Effector memory CD8-positive, alpha-beta T cell (primary cell): ENCODE measurements around the gene NKAIN1.

Source experiments
- ATAC-seq: fragments of 150-1000 bp; cut with Tn5 transposase; replicated peaks from 2 replicates; pipeline ENCODE4 v1.10.0; 2021; ENCODE audit warnings: mild to moderate bottlenecking, moderate library complexity
- DNase-seq, 3 experiments: peaks; one replicate each; pipeline ENCODE4 v3.0.0; 2021
- H3K27ac Mint-ChIP-seq, 2 donors: one replicate each; pipeline ENCODE4 v1.8.0; 2022; ENCODE audit warnings: mild to moderate bottlenecking in 2 of 2, mixed read lengths in 2 of 2, moderate library complexity in 2 of 2
- H3K27me3 Mint-ChIP-seq, 2 donors: one replicate each; pipeline ENCODE4 v1.8.0; 2022; ENCODE audit warnings: mixed read lengths in 2 of 2
- H3K36me3 Mint-ChIP-seq: one replicate; pipeline ENCODE4 v1.8.0; 2022; ENCODE audit warnings: mild to moderate bottlenecking, moderate library complexity, mixed read lengths; ENCODE audit not compliant: insufficient read depth
- H3K4me1 Mint-ChIP-seq, 2 donors: one replicate each; pipeline ENCODE4 v1.8.0; 2022; ENCODE audit warnings: low read depth in 2 of 2, mixed read lengths in 2 of 2
- H3K4me3 Mint-ChIP-seq, 2 donors: one replicate each; pipeline ENCODE4 v1.8.0; 2022; ENCODE audit warnings: mild to moderate bottlenecking in 2 of 2, mixed read lengths in 2 of 2, moderate library complexity in 2 of 2
- H3K9me3 Mint-ChIP-seq, 2 donors: one replicate each; pipeline ENCODE4 v1.8.0; 2022; ENCODE audit warnings: mixed read lengths in 2 of 2

NKAIN1 gene

GRCh38 chr1:31227891-31228568, 11.7 kb downstream of the NKAIN1 start:
- no peaks in the 10 kb centered on the region for H3K9me3 Mint-ChIP-seq
- H3K4me1 Mint-ChIP-seq, result no peaks in the 10 kb centered on the region
- peaks cover 2 to 26% of the 10 kb centered on the region in 2 donors for H3K27me3 Mint-ChIP-seq
- no peak overlapping the region for H3K4me3 Mint-ChIP-seq
- ATAC-seq (no peak), DNase-seq (no peak)
- H3K27ac Mint-ChIP-seq, result no peak overlapping the region
- H3K36me3 Mint-ChIP-seq, result peaks cover 2% of the 10 kb centered on the region

- DNase-seq (no peak), ATAC-seq (no peak)
- H3K27ac Mint-ChIP-seq, result no peak overlapping the region
- H3K9me3 Mint-ChIP-seq, result no peaks in the 10 kb centered on the region
- no peaks in the 10 kb centered on the region for H3K4me1 Mint-ChIP-seq
- H3K36me3 Mint-ChIP-seq, result no peaks in the 10 kb centered on the region
- H3K4me3 Mint-ChIP-seq, result no peak overlapping the region
- peaks cover 0 to 33% of the 10 kb centered on the region in 2 donors for H3K27me3 Mint-ChIP-seq
Observed at GRCh38 chr1:31224068-31224467, 15.6 kb downstream of the NKAIN1 start.

GRCh38 chr1:31222176-31222575, 17.5 kb downstream of the NKAIN1 start:
- H3K4me3 Mint-ChIP-seq, result no peak overlapping the region
- DNase-seq, result no peak
- ATAC-seq, result no peak
- H3K27me3 Mint-ChIP-seq, result peaks cover 0 to 51% of the 10 kb centered on the region in 2 donors
- H3K4me1 Mint-ChIP-seq, result no peaks in the 10 kb centered on the region
- no peak overlapping the region for H3K27ac Mint-ChIP-seq
- H3K9me3 Mint-ChIP-seq, result no peaks in the 10 kb centered on the region
- H3K36me3 Mint-ChIP-seq, result no peaks in the 10 kb centered on the region

- Mint-ChIP-seq H3K9me3 (no peaks in the 10 kb centered on the region), H3K4me1 (no peaks in the 10 kb centered on the region), H3K27me3 (peaks cover 0 to 49% of the 10 kb centered on the region in 2 donors), H3K36me3 (no peaks in the 10 kb centered on the region), H3K4me3 (no peak overlapping the region), H3K27ac (no peak overlapping the region)
- DNase-seq, result no peak
- no peak for ATAC-seq
Observed at GRCh38 chr1:31221072-31221471, 18.6 kb downstream of the NKAIN1 start.

GRCh38 chr1:31219489-31219888, 20.2 kb downstream of the NKAIN1 start:
- no peak for ATAC-seq
- Mint-ChIP-seq H3K4me3 (no peak overlapping the region), H3K36me3 (no peaks in the 10 kb centered on the region), H3K27me3 (peaks cover 2 to 57% of the 10 kb centered on the region in 2 donors), H3K9me3 (no peaks in the 10 kb centered on the region), H3K4me1 (no peaks in the 10 kb centered on the region), H3K27ac (no peak overlapping the region)
- DNase-seq, result no peak

- no peaks in the 10 kb centered on the region for H3K4me1 Mint-ChIP-seq
Observed at GRCh38 chr1:31218705-31219104, 21.0 kb downstream of the NKAIN1 start.

GRCh38 chr1:31216016-31216415, 23.7 kb downstream of the NKAIN1 start:
- H3K9me3 Mint-ChIP-seq, result no peaks in the 10 kb centered on the region
- ATAC-seq (no peak), DNase-seq (no peak)
- no peaks in the 10 kb centered on the region for H3K4me1 Mint-ChIP-seq
- no peaks in the 10 kb centered on the region for H3K36me3 Mint-ChIP-seq
- H3K27ac Mint-ChIP-seq, result no peak overlapping the region
- peaks cover 11 to 49% of the 10 kb centered on the region in 2 donors for H3K27me3 Mint-ChIP-seq
- H3K4me3 Mint-ChIP-seq, result no peak overlapping the region

More at GRCh38 chr1:31218705-31219104, 21.0 kb downstream of the NKAIN1 start:
- H3K27me3 Mint-ChIP-seq, result peaks cover 9 to 55% of the 10 kb centered on the region in 2 donors
- H3K36me3 Mint-ChIP-seq, result no peaks in the 10 kb centered on the region
- DNase-seq (no peak), ATAC-seq (no peak)
- H3K4me3 Mint-ChIP-seq, result no peak overlapping the region
- no peak overlapping the region for H3K27ac Mint-ChIP-seq
- no peaks in the 10 kb centered on the region for H3K9me3 Mint-ChIP-seq

- no peaks in the 10 kb centered on the region for H3K9me3 Mint-ChIP-seq
- DNase-seq, result no peak
- peaks cover 16 to 46% of the 10 kb centered on the region in 2 donors for H3K27me3 Mint-ChIP-seq
- ATAC-seq, result no peak
- H3K4me1 Mint-ChIP-seq, result no peaks in the 10 kb centered on the region
- H3K27ac Mint-ChIP-seq, result no peak overlapping the region
- H3K4me3 Mint-ChIP-seq, result no peak overlapping the region
- no peaks in the 10 kb centered on the region for H3K36me3 Mint-ChIP-seq
Observed at GRCh38 chr1:31215065-31215570, 24.6 kb downstream of the NKAIN1 start.

GRCh38 chr1:31214316-31215064, 25.2 kb downstream of the NKAIN1 start:
- no peak for ATAC-seq
- no peaks in the 10 kb centered on the region for H3K4me1 Mint-ChIP-seq
- H3K36me3 Mint-ChIP-seq, result no peaks in the 10 kb centered on the region
- H3K27ac Mint-ChIP-seq, result no peak overlapping the region
- H3K27me3 Mint-ChIP-seq, result peaks cover 16 to 52% of the 10 kb centered on the region in 2 donors
- H3K9me3 Mint-ChIP-seq, result no peaks in the 10 kb centered on the region
- DNase-seq, result no peak
- no peak overlapping the region for H3K4me3 Mint-ChIP-seq

GRCh38 chr1:31208361-31208945, 31.2 kb downstream of the NKAIN1 start:
- no peak overlapping the region for H3K27ac Mint-ChIP-seq
- H3K4me1 Mint-ChIP-seq, result no peaks in the 10 kb centered on the region
- H3K36me3 Mint-ChIP-seq, result no peaks in the 10 kb centered on the region
- no peaks in the 10 kb centered on the region for H3K9me3 Mint-ChIP-seq
- H3K27me3 Mint-ChIP-seq, result peaks cover 24 to 44% of the 10 kb centered on the region in 2 donors
- no peak for ATAC-seq
- H3K4me3 Mint-ChIP-seq, result no peak overlapping the region
- DNase-seq, result no peak

GRCh38 chr1:31207569-31207968, 32.1 kb downstream of the NKAIN1 start:
- DNase-seq, result no peak
- H3K9me3 Mint-ChIP-seq, result no peaks in the 10 kb centered on the region
- H3K27ac Mint-ChIP-seq, result no peak overlapping the region
- no peaks in the 10 kb centered on the region for H3K36me3 Mint-ChIP-seq
- ATAC-seq, result no peak
- H3K27me3 Mint-ChIP-seq, result peaks cover 24 to 44% of the 10 kb centered on the region in 2 donors
- H3K4me1 Mint-ChIP-seq, result no peaks in the 10 kb centered on the region
- no peak overlapping the region for H3K4me3 Mint-ChIP-seq

GRCh38 chr1:31207046-31207445, 32.6 kb downstream of the NKAIN1 start:
- Mint-ChIP-seq H3K27me3 (peaks cover 24 to 44% of the 10 kb centered on the region in 2 donors), H3K36me3 (no peaks in the 10 kb centered on the region), H3K4me1 (no peaks in the 10 kb centered on the region), H3K27ac (no peak overlapping the region), H3K4me3 (no peak overlapping the region), H3K9me3 (no peaks in the 10 kb centered on the region)
- DNase-seq (no peak), ATAC-seq (no peak)

GRCh38 chr1:31203215-31203614, 36.5 kb downstream of the NKAIN1 start:
- ATAC-seq (no peak), DNase-seq (no peak)
- no peaks in the 10 kb centered on the region for H3K36me3 Mint-ChIP-seq
- no peaks in the 10 kb centered on the region for H3K4me1 Mint-ChIP-seq
- no peak overlapping the region for H3K4me3 Mint-ChIP-seq
- H3K9me3 Mint-ChIP-seq, result no peaks in the 10 kb centered on the region
- peaks cover 15 to 44% of the 10 kb centered on the region in 2 donors for H3K27me3 Mint-ChIP-seq
- no peak overlapping the region for H3K27ac Mint-ChIP-seq
